Activated gamma-delta T cell (primary cell): ENCODE results near the gene TTLL10.

Experiments
- DNase-seq: peaks from one replicate; lab custom pipeline; 2025; lab: John Stamatoyannopoulos, UW
- total RNA-seq, 2 donors: gene quantifications; one replicate each; lab custom pipeline; 2026; lab: John Stamatoyannopoulos, UW

The TTLL10 gene
- 0.56 to 1.3 reads per million in 2 donors for total RNA-seq

DNA sequence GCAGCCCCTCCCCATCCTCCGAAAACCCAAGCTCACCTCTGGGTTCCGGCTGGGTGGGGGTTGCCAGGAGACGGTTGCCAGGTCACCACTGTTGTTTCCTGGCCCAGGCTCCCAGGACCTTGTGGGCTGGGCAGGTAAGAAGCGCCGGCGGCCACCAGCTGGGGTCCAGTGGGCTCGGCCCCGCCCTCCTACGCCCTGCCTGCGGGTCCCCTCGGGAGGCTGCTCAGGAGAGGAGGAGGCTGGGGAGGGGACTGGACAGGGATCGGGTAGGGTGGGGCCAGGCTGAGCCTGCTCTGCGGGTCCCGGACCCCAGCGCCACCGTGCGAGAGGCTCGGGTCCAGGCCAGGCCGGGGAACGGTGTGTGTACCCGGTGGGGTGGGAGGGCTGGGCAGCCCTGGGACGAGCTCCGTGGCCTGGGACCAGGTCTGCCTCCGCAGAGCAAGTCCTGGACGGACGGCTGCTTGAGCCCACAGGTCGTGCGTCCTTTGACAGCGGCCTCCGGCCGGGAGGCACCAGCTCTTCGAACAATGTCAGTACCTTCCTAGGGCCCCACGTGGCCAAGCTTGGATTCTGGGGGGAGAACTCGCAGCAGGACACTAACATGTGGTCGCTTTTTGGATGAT lies at the start of gene TTLL10:
Gene TTLL10 (plus strand): TSS at position 88 of the 623 bp plus-strand sequence. CDS start 5,336 bp downstream, outside the sequence.
- no peak for DNase-seq

GRCh38 chr1:1124508-1124785 lies 49.2 kb upstream of the TTLL10 start:
- no peak for DNase-seq

GRCh38 chr1:1124786-1125642 lies 48.7 kb upstream of the TTLL10 start:
- no peak for DNase-seq

GRCh38 chr1:1125945-1126344 lies 47.7 kb upstream of the TTLL10 start:
- DNase-seq = no peak

DNA sequence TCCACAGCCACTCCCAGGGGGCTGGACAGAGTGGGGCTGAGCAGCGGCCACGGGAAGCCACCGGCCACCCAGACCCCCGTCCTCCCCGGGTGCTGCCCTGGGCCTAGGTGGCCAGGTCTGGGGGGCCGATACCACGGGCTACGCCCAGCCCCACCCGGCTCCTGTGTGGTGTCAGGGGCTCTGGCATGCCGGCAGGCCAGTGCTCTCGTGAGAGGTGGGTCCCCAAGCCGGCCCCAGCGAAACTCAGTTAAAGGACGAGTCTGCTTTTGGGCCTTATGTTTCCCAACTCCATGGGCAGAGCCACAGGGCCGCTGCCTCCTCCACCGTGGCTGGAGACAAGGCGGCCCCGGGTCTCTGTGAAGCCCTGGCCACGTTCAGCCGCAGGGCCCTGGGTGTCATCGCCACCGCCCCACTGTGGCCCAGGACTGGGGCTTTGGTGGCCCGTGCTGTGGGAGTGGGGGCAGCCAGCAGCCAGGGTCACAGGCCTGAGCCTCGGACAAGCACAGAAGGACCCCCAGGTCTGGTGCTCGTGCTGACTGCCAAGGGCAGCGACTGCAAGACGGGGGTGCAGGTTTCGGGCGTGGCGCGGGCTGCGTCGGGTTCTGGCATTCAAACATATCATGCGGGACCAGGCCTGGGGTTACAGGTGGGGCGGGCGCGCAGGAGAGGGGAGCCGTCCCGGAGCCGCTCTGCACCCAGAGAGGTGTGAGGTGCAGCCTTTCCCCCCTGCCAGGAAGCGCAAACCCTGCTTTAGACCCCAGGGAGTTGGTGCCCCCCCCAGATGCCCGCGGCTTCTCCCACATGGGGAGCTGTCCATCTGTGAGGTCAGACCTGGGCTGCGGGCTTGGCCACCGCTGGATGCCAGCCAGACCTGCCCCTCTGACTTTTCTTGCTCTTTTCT lies 45.9 kb upstream of the TTLL10 start:
- no peak for DNase-seq

DNA sequence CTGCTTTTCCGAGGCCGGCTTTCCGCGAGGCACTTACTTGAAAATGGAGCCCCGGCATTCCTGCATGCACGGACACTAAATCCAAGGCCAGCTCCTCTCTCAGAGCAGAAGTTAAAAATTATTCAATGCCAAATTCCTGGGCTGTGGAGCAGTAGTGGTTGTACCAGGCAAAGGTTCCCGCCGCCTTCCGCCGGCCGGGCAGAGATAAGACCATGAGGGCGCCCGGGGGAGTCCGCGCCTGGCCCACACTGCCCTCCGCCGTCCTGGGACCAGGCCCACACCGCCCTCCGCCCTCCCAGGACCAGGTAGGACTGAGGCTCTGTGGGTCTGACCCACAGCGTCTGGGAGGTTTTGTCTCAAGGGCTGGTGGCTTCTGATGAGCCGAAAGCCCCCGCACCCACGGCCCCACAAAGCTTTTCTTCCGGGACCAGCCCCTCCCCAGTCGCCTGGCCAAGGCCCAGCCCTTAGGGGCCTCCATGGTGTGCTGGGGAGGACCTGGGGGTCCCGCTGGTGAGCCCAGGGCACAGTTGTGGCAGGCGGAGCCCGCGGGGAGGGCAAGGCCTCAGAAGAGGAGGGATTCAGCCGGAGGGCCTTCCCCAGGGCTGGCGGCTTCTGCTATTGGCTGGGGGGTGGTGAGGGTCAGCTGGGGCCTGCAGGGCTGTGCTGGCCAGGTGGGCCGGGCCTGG lies 45.1 kb upstream of the TTLL10 start:
- no peak for DNase-seq

DNA sequence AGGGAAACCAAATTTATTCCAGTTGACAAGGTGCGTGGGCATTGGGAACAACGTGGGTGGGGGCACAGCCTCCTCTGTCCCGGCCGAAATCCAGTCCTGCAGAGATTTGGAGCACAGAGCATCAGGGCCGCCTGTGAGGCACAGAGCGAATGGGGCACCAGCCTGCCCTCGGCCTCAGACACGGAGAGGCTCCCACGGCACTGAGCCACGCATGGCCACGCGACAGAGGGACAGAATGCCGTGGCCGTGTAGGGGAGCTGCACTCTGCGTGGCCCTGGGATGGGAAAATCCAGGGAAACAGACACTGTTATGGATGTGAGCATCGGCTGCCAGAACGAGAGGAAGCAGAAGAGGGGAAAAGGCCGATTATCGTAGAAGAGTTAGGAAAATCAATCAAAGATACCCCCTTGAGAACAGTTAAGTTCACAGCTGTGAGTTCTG lies 44.3 kb upstream of the TTLL10 start:
- DNase-seq = no peak

- no peak for DNase-seq
Measured at GRCh38 chr1:1130206-1131120, 43.2 kb upstream of the TTLL10 start.

DNA sequence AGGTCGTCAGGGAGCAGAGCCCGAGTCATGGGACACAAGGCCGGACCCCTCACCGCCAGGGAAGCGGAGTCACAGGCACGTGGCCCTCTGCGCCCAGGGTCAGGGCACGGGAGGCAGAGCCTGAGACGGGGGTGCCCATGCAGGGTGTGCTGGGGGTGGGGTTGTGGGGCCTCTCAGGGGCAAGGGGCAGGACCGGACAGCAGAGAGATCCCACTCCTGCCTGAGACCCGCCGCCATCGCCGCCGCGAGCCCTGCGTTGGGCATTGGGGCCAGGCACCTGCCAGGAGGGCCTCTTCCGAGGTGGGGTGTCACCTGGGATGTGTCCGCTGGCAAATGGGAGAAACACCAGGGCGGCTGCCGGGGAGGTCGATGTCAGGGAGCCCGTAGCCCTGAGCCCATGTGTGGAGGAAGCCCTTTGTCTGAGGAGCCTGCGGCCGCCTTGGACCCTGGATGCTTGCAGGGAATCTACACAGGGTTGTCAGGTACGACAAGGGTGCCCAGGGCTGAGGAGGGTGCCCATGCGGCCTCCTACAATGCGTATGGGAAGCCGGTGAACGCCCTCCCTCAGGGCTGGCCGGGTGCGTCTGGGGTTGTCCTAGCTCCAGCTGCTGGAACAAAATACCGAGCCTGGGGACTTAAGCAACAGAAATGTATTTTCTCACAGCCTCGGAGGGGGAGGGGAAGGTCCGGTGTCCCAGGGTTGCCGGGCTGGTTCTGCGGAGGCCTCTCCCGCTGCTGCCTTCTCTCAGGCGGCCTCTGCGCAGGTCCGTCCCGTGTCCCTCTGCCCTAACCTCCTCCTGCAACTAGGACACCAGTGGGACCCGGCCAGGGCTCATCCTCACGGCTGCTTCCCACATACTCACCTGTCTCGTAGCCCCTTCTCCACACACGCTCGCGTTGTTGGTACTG lies 41.4 kb upstream of the TTLL10 start:
- DNase-seq = no peak

- no peak for DNase-seq
Measured at GRCh38 chr1:1132956-1133750, 40.5 kb upstream of the TTLL10 start.

GRCh38 chr1:1134300-1134970 lies 39.2 kb upstream of the TTLL10 start:
- no peak for DNase-seq

DNA sequence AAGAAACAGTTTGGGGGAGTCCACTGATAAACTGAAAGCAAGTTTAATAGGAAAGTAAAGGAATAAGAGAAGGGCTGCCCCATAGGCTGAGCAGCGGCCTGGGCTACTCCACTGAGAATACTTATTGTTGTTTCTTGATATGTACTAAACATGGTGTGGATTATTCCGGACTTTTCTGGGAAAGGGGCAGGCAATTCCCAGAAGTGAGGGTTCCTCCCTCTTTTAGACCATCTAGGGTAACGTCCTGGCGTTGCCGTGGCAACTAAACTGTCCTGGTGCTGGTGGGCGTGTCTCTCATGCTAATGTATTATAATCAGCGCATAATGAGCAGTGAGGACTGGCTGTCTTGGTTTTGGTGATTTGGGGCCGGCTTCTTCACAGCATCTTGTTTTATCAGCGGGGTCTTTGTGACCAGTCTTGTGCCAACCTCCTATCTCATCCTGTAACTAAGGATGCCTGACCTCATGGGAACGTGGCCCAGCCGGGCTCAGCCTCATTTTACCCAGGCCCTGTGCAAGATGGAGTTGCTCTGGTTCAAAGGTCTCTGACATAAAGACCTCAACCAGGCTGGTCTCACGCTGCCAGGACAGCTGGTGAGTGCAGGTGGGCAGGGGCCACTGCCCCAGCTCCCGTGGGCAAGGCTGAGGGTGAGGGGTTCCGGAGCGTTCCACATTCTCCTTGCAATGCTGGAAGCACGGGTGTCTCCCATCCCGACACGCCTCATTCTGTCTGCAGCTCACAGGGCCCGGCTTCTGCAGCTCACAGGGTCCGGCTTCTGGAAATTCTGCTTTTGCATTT lies 38.1 kb upstream of the TTLL10 start:
- DNase-seq = no peak

DNA sequence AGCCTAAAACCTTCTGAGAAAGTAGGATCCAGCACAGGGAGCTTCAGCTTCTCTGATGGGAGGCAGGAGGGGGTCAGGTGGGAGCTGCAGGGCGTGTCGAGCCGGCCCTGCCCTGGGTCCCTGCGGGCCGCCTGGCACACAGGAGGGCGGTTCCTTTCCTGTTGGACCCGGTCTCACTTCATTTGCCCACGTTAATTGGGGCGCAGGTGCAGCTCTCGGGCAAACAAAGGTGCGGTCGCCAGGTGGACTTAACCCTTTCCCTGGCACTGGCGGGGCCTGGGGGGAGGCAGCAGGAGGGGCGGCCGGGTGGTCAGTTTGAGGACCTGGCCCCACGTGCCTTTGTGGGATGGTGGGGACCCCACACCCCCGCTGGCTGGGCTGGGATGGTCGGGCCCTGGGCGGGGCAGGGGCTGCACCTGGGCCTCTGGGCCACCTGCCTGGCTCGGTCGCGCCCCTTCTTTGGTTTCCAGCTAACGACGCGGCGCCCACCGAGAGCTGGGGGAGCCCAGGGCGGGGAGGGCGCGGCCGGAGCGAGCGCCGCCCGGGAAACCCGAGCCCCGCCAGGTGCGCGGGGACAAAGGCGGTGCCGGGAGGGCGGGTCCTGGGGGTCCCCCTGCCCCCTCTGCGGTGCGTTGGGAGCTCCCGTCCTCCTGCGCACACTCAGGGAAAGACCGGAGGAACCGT lies 37.0 kb upstream of the TTLL10 start:
- DNase-seq = no peak

GRCh38 chr1:1137256-1138045 lies 36.2 kb upstream of the TTLL10 start:
- peak; percentile 60 for DNase-seq

GRCh38 chr1:1140673-1141072 lies 33.0 kb upstream of the TTLL10 start:
- DNase-seq = no peak
